ENCODE results near the gene GUCY1A2.
"Not testable (repeated sequence)": the region's sequence is repeated elsewhere in the genome, so short reads cannot be mapped to it uniquely, and the experiment has no call there.

GUCY1A2 gene, protein sequence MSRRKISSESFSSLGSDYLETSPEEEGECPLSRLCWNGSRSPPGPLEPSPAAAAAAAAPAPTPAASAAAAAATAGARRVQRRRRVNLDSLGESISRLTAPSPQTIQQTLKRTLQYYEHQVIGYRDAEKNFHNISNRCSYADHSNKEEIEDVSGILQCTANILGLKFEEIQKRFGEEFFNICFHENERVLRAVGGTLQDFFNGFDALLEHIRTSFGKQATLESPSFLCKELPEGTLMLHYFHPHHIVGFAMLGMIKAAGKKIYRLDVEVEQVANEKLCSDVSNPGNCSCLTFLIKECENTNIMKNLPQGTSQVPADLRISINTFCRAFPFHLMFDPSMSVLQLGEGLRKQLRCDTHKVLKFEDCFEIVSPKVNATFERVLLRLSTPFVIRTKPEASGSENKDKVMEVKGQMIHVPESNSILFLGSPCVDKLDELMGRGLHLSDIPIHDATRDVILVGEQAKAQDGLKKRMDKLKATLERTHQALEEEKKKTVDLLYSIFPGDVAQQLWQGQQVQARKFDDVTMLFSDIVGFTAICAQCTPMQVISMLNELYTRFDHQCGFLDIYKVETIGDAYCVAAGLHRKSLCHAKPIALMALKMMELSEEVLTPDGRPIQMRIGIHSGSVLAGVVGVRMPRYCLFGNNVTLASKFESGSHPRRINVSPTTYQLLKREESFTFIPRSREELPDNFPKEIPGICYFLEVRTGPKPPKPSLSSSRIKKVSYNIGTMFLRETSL

DNA sequence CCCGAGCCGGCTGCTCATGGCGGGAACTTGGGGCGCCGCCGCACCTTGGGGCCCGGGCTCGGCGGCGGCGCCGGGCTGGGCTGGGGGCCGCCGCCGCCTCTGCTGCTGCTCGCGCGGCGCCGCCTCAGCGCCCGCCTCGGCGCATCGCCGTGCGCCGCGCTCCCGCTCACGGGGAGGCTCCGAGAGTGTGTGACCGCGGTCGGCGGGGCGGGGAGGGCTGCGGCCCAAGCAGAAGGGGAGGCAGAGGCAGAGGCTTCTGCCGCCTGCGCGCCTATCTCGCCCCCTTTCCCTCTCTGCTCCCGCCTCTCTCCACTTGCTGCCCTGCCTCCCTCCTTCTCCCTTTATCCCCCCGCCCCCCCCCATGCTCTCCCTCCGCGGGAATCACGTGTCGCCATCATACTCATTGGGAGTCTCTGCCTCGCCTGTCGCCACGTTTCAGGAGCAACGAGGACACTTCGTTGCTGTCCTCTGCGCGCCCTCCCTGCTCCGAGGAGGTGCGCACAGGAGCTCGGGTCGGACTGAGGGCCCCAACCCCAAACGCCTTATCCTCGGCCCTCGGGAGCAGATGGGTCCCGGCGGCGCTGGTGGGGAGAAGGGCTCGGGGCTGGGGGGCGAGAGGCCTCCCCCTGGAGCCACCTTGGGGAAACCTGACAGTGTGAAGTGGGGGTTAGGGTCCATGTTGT is at the start of gene GUCY1A2:
Gene GUCY1A2 (minus strand): TSS at position 258 of the 683 bp plus-strand sequence. CDS start 421 bp downstream, outside the sequence.
- DNase-seq, result no peak

DNA sequence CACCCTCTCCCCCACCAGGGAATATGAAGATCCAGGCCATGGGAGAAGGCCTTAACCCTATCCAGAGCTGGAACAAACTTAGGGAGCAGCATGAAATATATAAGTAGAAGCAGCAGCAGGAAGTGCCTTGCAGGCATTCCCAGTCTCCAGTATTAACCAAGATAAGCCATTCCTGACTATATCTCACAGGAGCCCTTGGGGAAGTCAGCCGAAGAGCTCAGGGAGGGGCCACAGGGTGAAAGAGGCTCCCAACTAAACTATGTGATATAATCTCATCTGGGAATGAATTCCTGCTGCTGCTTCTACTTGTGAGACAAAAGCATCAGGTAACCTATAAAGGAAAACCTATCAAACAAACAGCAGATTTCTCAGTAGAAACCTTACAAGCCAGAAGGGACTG is 36.1 kb upstream of the GUCY1A2 start:
- DNase-seq, result no peak

DNA sequence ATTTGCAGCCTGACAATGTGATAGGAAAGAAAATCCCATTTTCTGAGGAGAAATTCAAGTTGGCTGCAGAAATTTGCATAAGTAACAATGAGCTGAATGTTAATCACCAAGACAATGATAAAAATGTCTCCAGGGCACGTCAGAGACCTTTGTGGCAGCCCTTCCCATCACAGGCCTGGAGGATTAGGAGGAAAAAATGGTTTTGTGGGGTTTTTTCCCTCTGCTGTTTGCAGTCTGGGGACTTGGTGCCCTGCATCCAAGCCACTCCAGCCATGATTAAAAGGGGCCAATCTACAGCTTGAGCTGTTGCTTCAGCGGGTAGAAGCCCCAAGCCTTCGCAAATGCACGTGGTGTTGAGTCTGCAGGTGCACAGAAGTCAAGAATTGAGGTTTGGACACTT is 33.1 kb upstream of the GUCY1A2 start:
- DNase-seq, result not testable (repeated sequence)

DNA sequence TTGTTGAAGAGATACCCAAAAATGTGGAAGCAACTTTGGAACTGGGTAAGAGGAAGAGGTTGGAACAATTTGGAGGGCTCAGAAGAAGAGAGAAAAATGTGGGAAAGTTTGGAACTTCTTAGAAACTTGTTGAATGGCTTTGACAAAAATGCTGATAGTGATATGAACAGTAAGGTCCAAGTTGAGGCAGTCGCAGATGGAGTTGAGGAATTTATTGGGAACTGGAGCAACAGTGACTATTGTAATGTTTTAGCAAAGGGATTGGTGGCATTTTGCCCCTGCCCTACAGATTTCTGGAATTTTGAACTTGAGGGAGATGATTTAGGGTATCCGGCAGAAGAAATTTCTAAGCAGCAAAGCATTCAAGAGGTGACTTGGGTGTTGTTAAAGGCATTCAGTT is 32.6 kb upstream of the GUCY1A2 start:
- not testable (repeated sequence) for DNase-seq

DNA sequence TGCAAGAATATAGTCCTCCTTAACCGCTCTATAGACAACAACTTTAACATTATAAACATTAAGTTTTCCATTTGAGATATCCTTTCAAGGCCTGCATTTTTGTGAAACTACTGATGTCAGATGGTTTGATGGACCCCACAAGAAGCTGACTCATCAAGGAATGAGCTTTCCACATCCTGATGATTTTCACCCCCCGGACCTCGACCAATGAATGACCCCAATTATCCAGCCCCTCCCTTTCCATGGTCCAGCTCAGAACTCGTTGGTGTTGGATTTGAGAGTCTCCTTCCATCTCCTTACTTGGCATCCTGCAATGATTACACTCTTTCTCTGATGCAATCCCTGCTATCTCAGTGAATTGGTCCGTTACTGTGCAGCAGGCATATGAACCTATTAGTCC is 31.8 kb upstream of the GUCY1A2 start:
- DNase-seq, result no peak

DNA sequence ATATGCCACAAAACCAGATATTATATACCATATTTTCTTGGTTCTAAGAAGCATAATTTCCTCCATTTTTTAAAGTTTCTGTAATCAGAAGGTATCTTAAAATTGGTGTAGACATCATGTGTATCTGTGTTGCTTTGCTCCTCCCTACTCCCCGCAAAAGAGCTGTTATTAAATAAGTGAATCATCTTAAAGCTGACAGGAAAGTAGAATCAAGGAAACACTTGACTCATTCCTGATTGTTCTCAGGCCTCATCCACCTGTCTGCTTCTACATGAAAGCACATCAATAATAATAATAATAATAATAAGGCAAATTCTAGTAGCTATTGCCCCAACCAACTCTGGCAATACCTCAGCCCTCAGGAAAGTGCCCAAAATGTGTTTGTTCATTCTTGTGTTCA is 26.2 kb upstream of the GUCY1A2 start:
- no peak for DNase-seq

DNA sequence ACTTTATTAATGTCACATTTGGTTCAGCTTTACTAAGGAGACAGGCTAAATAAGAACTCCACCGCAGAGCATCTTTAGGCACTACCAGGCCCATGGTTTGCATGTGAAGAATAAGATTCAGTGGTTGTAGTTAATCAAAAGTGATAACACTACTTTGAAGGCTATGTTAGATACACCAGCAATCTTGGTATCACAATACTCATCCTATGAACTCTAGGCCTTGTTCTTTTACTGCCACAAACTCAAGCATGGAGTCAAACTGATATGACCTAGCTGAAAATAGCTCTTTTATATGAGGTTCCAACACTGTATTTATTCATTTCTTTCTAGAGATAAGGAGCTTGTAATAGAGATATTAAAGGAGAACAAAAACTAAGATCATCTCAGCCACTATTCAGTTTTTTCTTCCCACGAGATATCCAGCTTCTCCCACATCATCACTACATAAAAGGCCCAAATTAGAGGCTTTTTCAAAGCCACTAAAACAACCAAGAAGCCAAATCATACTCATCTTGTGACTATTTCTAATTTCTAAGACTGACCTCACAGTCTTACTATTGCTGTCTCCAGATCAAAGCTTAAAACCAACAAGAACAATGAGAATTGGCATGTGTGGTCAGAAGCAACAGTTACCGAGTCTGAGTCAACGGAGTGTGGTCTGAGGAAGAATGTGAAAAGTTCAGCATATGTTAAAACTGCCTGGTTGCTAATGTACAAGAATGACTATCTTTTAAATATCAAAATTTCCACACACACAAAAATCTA is 25.1 kb upstream of the GUCY1A2 start:
- DNase-seq, result no peak

DNA sequence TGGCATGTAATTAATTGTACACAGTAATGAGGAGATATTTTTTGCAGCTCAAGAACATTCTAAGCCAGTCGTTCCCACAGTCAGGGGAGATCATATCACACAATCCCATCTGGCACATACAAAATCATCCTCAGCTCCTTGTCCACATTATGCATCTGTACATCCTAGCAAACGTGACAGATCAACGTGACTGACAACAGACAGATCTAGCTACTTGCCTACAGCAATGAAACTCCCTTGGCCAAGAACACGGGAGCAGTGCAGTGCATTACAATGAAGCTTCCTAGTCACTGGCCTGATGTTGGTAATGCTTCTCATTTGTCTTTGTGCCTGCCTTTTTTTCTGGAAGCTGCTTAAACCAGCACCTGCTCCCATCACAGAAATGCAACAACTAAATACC is 24.5 kb upstream of the GUCY1A2 start:
- DNase-seq, result no peak

DNA sequence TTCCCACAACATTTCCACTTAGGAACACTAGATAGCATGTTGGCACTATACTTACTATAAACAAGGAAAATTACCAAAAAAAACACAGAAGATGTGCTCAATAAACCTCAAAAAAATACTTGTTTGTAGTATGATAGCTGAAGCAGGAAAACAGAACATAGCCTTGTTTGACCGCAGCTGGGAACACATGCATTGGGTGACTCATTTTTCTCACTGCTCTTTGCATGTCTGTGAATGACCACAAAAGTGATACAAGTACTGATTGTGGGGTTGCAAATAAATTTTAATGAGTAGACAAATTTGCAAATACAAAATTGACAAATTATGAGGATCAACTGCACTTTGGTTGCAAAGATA is 22.8 kb upstream of the GUCY1A2 start:
- no peak for DNase-seq

DNA sequence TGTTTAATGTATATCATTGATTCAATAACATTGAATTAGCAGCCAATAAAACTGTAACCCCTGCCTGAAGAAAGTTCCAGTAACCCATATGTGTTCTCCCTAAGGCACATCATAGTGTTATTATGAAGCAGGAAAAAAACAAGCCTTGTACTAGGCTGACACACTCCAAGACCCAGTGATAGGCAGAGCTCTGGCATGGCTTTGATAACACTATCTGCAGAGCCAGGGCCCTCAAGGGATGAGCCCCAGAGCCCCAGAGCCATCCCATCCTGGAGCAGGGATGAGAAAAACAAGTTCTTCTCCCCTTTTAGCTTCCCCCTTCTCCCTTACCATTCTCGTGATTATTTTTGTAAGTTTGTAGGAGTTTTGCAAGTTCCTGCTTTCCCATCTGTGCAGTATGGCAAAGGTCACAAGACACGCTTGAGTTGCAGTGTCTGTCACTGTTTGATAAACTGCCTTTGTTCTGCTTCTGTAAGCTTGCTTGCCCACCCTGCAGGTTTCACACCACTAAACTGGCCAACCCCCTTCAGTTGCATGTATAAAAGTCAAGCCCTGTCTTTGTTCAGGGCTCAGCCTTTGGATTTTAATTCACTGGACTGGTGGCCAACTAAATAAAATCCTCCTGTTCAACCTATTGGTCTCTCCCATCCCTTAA is 22.3 kb upstream of the GUCY1A2 start:
- DNase-seq, result no peak

DNA sequence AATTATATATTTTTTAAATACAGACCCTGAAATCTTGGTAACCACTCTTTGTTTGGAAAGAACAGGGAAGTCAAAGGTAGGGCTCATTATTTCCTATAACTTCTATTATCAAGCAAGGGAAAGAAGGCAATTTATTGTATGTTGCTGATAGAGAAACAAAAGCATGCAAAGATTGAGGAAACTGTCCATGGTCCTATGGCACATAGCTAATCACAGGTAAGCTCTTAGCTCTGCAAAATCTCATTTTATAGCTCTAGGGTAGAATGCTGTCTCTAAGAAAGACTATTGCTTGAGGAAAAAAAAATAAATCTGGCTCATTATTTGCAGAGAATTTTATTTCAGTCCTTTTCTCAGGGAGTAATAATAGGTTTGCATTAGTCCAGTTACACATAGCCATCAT is 7.4 kb upstream of the GUCY1A2 start:
- DNase-seq, result no peak

DNA sequence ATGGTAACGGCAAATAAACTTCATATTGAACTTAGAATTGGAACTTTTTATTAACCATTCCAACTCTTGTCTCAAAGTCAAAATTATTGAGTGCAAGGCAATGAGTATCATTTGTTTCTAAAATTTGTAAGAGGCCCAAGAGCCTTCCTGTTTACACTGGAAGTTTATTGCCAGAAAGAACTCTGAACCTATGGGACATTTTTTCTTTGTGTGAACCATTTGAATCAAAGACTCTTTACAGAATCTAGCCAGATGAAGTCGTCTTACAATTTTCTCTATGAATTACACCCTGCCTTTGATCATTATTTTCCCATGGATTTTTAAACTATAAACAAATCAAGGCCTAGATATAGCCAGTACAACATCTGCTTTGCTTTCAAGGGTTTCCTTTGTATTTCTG is 2.3 kb upstream of the GUCY1A2 start:
- no peak for DNase-seq

DNA sequence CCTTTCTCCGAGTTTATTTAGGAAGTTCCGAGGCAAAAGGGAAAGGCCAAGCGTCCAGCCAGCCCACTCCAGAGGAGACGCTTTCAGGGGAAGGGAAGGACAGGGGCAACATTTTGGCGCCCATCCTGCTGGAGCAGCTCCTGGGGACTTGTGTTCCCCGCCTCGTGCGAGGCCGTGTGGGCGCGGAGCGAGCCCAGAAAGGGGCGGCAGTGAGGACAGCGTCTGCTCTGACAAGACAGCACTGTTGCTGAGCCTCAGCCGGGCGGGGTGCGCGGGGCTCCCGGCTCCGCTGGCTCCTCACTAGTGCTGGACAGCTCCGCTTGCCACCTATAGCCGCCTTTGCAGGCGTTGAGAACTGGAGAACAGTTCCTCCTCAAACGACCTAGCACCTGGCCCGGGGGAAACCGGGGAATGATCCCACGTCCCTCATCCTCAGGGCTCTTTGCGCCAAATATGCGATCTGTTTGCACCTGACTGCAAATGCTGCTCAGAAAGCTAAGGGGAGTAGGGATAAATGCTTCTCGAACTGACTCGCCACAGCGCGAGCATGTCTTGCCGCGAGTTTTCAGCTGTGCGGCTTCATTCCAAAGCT is 722 bp upstream of the GUCY1A2 start:
- DNase-seq, result no peak

DNA sequence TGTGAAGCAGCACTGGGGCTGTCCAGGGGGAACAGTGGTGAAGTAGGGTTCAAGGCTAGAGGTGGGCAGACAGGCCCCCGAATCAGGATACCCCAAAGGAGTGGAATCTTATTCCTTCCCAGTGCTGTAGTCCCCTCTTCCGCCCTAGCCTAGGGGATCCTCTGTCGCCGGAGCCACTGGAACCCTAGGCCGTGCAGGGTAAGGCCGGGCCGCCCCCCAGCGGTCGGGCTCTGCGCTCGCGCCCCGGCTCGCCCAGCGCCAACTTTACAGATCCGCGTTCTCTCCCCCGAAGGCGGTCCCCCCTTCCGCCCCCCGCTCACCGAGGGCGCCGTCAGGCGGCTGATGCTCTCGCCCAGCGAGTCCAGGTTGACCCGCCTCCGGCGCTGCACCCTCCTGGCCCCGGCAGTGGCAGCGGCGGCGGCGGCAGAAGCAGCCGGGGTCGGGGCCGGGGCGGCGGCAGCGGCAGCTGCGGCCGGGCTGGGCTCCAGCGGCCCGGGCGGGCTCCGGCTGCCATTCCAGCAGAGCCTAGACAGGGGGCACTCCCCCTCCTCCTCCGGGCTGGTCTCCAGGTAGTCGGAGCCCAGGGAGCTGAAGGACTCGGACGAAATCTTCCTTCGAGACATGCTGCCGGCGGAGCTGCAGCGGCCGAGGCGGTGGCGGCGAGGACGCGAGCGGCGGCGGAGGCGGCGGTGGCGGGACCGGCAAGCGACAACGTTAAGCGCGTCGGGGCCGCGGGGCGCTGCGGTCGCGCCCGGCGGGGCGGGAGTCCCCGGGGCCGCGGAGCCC is 650 bp downstream of the GUCY1A2 start:
- no peak for DNase-seq

DNA sequence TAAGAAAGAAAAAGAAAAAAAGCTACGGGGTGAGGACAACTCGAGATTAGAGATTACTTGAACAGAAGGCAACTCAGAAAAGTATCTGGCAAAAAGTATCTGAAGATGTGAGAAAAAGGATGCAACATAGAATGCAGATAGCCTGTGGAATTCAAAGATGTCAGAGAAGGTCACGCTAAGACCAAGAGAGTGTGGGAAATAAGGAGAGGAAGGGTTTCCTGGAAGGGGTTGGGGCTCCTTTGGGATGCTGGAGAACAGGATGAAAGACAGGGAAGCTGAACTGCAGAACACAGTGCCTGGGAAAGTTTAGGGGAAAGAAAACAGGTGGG is 1.2 kb downstream of the GUCY1A2 start:
- DNase-seq, result no peak

DNA sequence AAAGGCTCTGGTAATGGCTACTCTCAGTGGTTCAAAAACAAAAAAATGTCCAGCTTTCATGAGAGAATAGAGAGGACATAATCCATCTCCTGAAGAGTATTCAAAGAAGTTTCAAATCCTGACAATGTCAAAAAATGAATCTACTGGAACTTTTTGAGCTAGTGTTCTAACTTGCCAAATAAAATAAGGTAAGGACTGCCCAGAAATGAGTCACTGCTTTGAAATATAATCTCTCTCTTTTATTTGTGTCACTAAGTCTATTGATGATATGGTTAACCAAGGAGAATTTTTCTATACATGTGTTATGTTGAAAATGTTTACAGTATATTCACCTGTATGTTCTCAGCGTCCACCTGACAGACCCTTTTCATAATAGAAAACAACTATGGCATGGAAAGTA is 3.4 kb downstream of the GUCY1A2 start:
- no peak for DNase-seq

DNA sequence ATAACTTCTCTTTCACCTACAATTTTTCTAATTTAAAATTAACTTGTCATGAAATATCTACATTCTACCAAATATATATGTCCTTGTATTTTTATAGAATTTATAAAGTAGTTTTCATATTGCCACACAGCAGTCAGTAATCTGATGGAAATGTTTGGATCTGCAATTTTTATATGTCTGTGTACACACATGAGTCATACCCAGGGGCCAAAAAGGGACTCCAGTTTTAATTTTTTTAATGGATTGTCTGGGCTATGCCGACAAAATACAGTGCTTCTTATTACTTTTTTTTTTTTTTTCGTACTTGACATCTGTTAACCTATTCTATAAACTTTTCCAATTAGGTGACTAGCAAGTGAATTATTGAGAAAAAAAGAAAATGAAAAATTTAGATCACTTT is 6.3 kb downstream of the GUCY1A2 start:
- no peak for DNase-seq

DNA sequence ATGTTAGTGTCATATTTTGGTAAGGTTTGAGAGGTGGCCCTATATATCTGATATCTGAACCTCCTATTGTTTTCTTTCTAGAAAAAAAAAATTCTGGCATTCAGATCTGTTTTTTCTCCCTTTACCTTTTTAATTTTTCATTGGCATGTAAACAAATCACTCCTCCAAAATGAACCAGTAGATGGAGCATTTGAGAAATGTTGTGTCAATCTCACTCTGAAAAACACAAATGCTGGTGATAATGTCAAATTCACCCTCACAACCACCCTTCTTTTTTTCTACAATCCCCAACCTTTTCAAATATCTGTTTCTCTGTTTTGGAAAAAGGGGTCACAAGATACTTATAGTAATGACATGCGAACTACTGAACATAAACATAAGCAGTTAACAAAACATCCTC is 9.1 kb downstream of the GUCY1A2 start:
- no peak for DNase-seq

DNA sequence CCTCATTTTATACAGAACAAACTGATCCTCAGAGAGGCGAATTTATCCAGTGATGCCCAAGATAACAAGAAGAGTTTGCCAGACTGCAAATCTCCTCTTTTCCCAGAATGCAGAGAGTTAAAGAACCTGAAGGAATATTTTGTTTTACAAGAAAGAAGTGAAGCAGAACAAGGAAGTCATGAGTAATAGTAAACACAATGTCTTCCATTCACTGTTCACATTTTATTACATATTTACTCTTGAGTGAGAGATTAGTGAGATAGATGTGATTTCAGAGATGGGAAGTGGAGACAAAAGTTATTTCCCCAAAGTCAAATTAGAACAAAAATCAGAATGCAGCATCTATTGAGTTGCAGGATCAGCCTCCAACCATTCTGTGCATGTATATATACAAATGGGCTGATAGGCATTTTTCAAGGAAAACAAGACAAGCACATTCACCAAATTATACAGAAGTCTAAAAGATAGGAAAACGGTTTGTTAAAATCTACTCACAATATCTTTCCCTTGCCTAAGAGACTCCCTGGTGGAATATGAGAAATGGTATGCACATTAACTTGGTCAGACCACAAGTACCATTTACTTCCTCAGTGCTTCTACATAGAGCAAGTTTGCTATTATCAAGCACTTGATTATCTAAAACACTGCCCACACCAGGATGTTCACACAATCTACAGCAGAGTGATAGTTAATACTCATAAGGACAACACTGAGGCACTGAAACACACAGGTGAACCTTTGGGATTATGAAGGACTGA is 12.0 kb downstream of the GUCY1A2 start:
- DNase-seq, result no peak

DNA sequence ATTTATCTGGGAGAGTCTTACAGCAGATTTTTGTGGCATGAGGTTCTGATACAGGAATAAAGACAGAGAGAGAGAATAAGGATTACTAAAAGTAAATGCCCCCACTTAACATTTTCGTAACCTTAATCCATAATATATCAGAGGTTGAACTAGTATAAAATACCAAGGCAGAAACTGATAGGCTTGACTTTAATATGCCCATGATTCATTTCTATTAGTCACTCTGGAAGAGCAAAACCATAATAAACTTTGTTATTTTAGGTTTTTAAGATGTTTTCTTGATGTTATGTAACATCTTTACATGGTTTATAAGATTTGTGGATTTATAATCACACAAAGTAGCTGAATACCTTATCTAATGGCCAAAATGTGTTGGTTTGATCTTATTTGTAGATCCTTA is 19.1 kb downstream of the GUCY1A2 start:
- no peak for DNase-seq

DNA sequence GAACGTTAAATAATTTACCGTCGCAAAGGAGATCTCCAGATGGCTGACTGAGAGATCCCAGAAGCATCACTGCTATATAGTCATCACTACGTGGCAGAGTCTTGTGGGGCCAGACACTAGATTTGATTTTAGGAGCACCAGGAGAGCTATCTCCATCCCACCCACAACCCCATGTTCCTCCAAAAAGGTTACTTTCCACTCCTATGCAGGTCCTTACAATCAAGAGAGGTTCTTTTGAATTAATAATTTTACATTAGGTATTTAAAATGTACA is 19.4 kb downstream of the GUCY1A2 start:
- no peak for DNase-seq
